Activated CD4-positive, alpha-beta T cell treated with anti-CD3 and anti-CD28 coated beads for 24 hours (primary cell): ENCODE data around the gene EBNA1BP2.
"Not testable (repeated sequence)": the region's sequence is repeated elsewhere in the genome, so short reads cannot be mapped to it uniquely, and the experiment has no call there.

Experiments used
- DNase-seq, 2 donors: peaks; one replicate each; pipeline ENCODE4 v3.0.0-alpha.2; 2020; ENCODE audit warnings: low read depth in 2 of 2

Gene EBNA1BP2

GRCh38 chr1:43171876-43172526 lies at the start of gene EBNA1BP2, which contains the start of gene CFAP57:
EBNA1BP2 (minus strand) TSS chr1:43172290; CDS start chr1:43172118, 172 bp downstream.
CFAP57 (plus strand) TSS chr1:43172330; CDS start chr1:43172754, 424 bp downstream.
- DNase-seq = peak; percentile 80 to 81

- DNase-seq = no peak
Measured at GRCh38 chr1:43221797-43222196, 49.7 kb upstream of the EBNA1BP2 start.

GRCh38 chr1:43220905-43221778 lies 49.1 kb upstream of the EBNA1BP2 start:
- DNase-seq = no peak

GRCh38 chr1:43217747-43218146 lies 45.7 kb upstream of the EBNA1BP2 start:
- DNase-seq = no peak

- no peak for DNase-seq
Measured at GRCh38 chr1:43214501-43215444, 42.7 kb upstream of the EBNA1BP2 start.

- not testable (repeated sequence) for DNase-seq
Measured at GRCh38 chr1:43208277-43208676, 36.2 kb upstream of the EBNA1BP2 start.

GRCh38 chr1:43207229-43207853 lies 35.3 kb upstream of the EBNA1BP2 start:
- DNase-seq = no peak

- DNase-seq = no peak
Measured at GRCh38 chr1:43206600-43207228, 34.6 kb upstream of the EBNA1BP2 start.

GRCh38 chr1:43205671-43206070 lies 33.6 kb upstream of the EBNA1BP2 start:
- DNase-seq = no peak

GRCh38 chr1:43204394-43204793 lies 32.3 kb upstream of the EBNA1BP2 start:
- no peak for DNase-seq

- DNase-seq = no peak
Measured at GRCh38 chr1:43203859-43204258, 31.8 kb upstream of the EBNA1BP2 start.

GRCh38 chr1:43199093-43199726 lies 27.1 kb upstream of the EBNA1BP2 start:
- no peak for DNase-seq

- no peak for DNase-seq
Measured at GRCh38 chr1:43197343-43198127, 25.4 kb upstream of the EBNA1BP2 start.

- DNase-seq = no peak
Measured at GRCh38 chr1:43194509-43194908, 22.4 kb upstream of the EBNA1BP2 start.

- DNase-seq = no peak
Measured at GRCh38 chr1:43188106-43188505, 16.0 kb upstream of the EBNA1BP2 start.

- no peak for DNase-seq
Measured at GRCh38 chr1:43184995-43185394, 12.9 kb upstream of the EBNA1BP2 start.

GRCh38 chr1:43184388-43184787 lies 12.3 kb upstream of the EBNA1BP2 start:
- no peak for DNase-seq

- DNase-seq = no peak
Measured at GRCh38 chr1:43177691-43178090, 5.6 kb upstream of the EBNA1BP2 start.

- no peak for DNase-seq
Measured at GRCh38 chr1:43174873-43175272, 2.8 kb upstream of the EBNA1BP2 start.
